ENCODE results near the gene RALGAPA1.

Gene RALGAPA1

DNA sequence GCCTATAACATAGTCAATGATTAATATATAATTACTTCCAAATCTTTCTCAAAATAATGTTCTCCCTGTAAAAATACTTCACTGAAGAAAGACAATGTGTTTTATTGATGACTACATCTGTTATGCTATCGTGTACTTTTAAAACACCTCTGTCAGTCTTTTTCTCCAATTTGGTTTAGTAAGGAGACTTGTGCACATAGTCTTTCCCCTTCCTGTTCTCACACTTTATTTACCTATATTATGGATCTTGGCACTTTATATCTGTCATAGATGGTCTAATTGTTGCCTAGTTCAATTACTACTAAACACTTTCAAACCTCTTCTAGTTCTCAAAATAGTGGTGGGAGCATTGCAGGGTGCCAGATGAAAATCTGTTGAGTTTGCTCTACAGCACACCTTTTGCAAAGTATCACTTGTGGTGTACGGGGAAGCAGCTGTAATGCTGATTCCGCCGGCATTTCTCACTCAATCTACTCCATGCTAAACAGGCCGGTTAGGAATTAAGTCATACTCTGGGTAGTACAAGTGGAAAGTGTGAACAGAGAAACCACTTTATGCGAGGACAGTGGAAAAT is 276.2 kb downstream of the RALGAPA1 start:
- CTCF ChIA-PET = interaction anchor here (1.0 to 2.0 kb wide), 2 partner anchors 18 to 156 kb away, joined by 3 to 5 read pairs; no protein-coding TSS in a partner anchor
- POLR2A ChIA-PET = no interaction called here
- TF ChIP-seq, protein P1, sequence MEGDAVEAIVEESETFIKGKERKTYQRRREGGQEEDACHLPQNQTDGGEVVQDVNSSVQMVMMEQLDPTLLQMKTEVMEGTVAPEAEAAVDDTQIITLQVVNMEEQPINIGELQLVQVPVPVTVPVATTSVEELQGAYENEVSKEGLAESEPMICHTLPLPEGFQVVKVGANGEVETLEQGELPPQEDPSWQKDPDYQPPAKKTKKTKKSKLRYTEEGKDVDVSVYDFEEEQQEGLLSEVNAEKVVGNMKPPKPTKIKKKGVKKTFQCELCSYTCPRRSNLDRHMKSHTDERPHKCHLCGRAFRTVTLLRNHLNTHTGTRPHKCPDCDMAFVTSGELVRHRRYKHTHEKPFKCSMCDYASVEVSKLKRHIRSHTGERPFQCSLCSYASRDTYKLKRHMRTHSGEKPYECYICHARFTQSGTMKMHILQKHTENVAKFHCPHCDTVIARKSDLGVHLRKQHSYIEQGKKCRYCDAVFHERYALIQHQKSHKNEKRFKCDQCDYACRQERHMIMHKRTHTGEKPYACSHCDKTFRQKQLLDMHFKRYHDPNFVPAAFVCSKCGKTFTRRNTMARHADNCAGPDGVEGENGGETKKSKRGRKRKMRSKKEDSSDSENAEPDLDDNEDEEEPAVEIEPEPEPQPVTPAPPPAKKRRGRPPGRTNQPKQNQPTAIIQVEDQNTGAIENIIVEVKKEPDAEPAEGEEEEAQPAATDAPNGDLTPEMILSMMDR (IDR thresholded peaks at IDR 0.05; ENCODE audit: control extremely low read depth, extremely low read depth, low read depth, missing control alignments) = no peak
- no peak for DNase-seq (ENCODE audit: extremely low spot score)

DNA sequence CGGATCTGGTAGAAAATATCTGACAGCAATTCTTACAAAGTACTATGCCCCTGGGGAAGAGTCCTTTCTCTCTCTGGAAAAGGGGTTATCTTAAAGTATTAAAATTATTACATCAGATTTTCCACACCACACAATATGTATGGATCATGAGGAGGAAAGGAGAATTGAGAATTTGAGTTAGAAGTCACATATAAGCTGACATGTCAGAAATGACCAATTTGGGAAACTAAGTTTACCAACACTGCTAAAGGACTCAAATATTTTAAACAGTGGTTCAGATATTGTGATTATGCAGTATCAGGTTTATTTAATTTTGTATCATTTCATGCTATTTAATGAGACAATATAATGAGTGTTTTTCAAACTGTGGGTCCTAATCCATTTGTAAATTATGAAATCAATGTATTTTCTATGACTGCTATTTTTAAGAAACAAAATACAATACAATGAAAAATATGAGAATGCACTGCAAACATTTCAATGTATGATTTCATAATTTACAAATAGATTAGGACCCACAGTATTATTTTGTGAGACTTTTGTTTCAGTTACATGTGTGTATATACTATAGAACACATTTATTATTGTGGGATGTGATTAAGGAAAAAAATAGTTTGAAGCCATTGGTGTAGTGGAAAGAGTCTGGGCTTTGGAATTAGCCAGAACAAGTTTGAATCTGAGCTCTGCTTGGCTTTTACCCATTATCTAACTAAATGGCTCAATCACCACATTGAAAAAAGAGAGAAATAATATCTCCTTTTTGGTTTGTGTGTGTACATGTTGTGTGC is 276.9 kb downstream of the RALGAPA1 start:
- TF ChIP-seq, protein P1 (IDR thresholded peaks at IDR 0.05; ENCODE audit: control extremely low read depth, extremely low read depth, low read depth, missing control alignments) = no peak
- DNase-seq (ENCODE audit: extremely low spot score) = no peak
- POLR2A ChIA-PET = no interaction called here
- CTCF ChIA-PET = interaction anchor here (0.7 kb wide), 1 partner anchor 46 kb away, joined by 3 read pairs; no protein-coding TSS in a partner anchor

DNA sequence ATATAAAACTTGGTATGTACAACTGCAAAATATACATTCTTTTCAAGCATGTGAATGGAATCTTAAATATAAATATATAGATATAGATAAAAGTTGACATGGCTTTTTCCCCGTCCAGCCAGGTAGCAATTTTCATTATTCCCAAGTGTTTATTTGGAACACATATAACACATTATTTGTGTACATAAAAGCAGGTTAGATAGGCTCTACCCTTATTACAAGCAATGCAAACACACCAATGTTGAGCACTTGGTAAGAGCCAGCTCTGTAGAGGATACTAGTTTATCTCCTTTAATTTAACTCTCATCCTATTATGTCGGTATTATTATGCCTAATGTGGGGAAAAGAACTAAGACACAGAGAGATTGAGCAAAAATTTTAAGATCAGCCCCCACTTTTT is 282.1 kb downstream of the RALGAPA1 start:
- ChIA-PET CTCF (no interaction called here), POLR2A (no interaction called here)
- TF ChIP-seq, protein P1 (IDR thresholded peaks at IDR 0.05; ENCODE audit: control extremely low read depth, extremely low read depth, low read depth, missing control alignments) = no peak
- DNase-seq (ENCODE audit: extremely low spot score) = no peak

DNA sequence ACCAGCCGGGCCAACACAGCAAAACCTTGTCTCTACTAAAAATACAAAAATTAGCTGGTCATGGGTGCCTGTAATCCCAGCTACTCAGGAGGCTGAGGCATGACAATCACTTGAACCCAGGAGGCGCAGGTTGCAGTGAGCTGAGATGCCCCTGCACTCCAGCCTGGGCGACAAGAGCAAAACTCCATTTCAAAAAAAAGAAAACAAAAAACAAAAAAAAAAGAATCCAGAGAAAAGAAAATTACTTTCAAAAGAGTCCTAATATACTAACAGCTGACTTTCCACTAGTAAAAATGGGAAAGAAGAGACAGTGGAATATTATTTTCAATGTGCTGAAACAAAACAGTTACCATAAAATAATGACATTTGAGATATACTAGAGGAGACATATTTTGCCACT is 283.4 kb downstream of the RALGAPA1 start:
- ChIA-PET CTCF (no interaction called here), POLR2A (no interaction called here)
- no peak for DNase-seq (ENCODE audit: extremely low spot score)
- TF ChIP-seq, protein P1 (IDR thresholded peaks at IDR 0.05; ENCODE audit: control extremely low read depth, extremely low read depth, low read depth, missing control alignments) = no peak

DNA sequence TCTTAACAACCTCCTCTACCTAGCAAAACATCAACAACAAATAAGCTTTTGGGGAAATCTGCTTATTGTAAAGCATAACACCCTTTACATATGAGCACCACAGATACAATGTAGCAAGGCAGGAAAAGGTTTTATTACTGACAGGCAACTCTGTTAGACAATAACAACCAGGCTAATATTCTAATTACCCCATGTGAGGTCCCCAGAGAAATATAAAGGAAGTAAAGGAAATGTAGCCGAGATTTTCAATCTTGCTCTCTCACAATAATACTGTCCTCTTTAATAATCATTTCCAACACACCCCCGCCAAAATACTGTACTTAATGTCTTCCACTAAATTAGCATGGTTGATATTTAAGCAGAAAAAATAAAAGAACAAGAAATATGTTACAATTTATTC is 289.1 kb downstream of the RALGAPA1 start:
- CTCF ChIA-PET = no interaction called here
- DNase-seq (ENCODE audit: extremely low spot score) = no peak
- TF ChIP-seq, protein P1 (IDR thresholded peaks at IDR 0.05; ENCODE audit: control extremely low read depth, extremely low read depth, low read depth, missing control alignments) = no peak

DNA sequence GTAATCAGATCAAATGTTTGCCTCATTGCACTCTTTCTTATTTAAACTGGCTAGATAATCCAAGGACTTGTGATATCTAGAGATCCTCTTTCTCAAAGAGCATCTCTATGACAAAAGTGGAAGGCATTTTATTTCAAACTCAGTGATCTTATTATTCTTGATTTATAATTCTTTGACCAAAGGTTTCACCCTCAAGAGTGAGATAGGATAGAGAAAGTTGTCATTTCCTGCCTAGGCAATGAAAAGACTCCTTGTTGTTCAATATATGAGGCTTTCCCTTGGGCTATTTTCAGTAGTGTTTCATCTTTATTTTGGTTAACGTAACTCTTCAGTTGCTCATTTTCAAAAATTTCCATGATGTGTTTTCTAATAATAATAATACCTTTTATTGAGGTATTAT is 293.2 kb downstream of the RALGAPA1 start:
- POLR2A ChIA-PET = no interaction called here
- CTCF ChIA-PET = no interaction called here
- DNase-seq (ENCODE audit: extremely low spot score) = no peak
- TF ChIP-seq, protein P1 (IDR thresholded peaks at IDR 0.05; ENCODE audit: control extremely low read depth, extremely low read depth, low read depth, missing control alignments) = no peak

More for the DNA sequence above, 289.1 kb downstream of the RALGAPA1 start:
- POLR2A ChIA-PET = no interaction called here
